Spleen (tissue), 7 donors: ENCODE data around the gene DOCK2.

ENCODE experiments used
- POLR2A ChIP-seq, 3 donors: fragments of 450-650 bp; IDR thresholded peaks; one replicate each; pipeline ENCODE4 v1.5.1; 2017; ENCODE audit warnings: antibody characterized with exemption in 3 of 3, mild to moderate bottlenecking in 1 of 3
- POLR2AphosphoS5 ChIP-seq, 3 donors: sonication (generic); formaldehyde crosslinking; IDR thresholded peaks; one replicate each; pipeline ENCODE4 v1.5.1; 2017; ENCODE audit warnings: antibody characterized with exemption in 3 of 3
- TF ChIP-seq, protein P1 (sequence below), 11 experiments: fragments of 200-600 bp in 7 of 11; fragments of 450-650 bp in 4 of 11; sonication (generic) in 4 of 11; IDR thresholded peaks in 8 of 11; conservative IDR thresholded peaks in 3 of 11; 1 replicate in 7 of 11; 2 replicates in 4 of 11; pipeline versions ENCODE4 v1.4.0 to v1.8.0; 2016 to 2021; ENCODE audit warnings: antibody characterized with exemption in 11 of 11, inconsistent platforms in 4 of 11, mild to moderate bottlenecking in 1 of 11
- donor health status: DM: no; HTN: no; CAD: no; lungs with moderate emphysema.
- donor health status: DM: no; HTN: no; CAD: no.
- donor health status: DM: no; HTN: no; CAD: no.

GRCh38 chr5:169992789-169993484, 355.9 kb downstream of the DOCK2 start:
- TF ChIP-seq, protein P1, sequence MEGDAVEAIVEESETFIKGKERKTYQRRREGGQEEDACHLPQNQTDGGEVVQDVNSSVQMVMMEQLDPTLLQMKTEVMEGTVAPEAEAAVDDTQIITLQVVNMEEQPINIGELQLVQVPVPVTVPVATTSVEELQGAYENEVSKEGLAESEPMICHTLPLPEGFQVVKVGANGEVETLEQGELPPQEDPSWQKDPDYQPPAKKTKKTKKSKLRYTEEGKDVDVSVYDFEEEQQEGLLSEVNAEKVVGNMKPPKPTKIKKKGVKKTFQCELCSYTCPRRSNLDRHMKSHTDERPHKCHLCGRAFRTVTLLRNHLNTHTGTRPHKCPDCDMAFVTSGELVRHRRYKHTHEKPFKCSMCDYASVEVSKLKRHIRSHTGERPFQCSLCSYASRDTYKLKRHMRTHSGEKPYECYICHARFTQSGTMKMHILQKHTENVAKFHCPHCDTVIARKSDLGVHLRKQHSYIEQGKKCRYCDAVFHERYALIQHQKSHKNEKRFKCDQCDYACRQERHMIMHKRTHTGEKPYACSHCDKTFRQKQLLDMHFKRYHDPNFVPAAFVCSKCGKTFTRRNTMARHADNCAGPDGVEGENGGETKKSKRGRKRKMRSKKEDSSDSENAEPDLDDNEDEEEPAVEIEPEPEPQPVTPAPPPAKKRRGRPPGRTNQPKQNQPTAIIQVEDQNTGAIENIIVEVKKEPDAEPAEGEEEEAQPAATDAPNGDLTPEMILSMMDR (IDR thresholded peaks at IDR 0.05 in 8 of 11, conservative IDR thresholded peaks at IDR 0.05 in 3 of 11), result no peak
- TF ChIP-seq POLR2A (IDR thresholded peaks at IDR 0.05), result no peak
- no peak for TF ChIP-seq POLR2AphosphoS5 (IDR thresholded peaks at IDR 0.05)
